ENCODE measurements around the gene TNFRSF1A.

- TF ChIP-seq CTCF (IDR thresholded peaks at IDR 0.05; ENCODE audit: low read depth, low read length, poor library complexity, severe bottlenecking) (no peak), EZH2phosphoT487 (IDR thresholded peaks at IDR 0.05; ENCODE audit: borderline replicate concordance, low read length) (no peak)
These were observed 4.7 kb downstream of the TNFRSF1A start for GRCh38 chr12:6336889-6337853.

Data from DOHH2 (cell line).